Neuron (in vitro differentiated cells): ENCODE data around the gene TOMT.
"Not testable (repeated sequence)": the region's sequence is repeated elsewhere in the genome, so short reads cannot be mapped to it uniquely, and the experiment has no call there.

Experiments
- H2AFZ ChIP-seq: one replicate; pipeline ENCODE4 v1.6.1; 2013; ENCODE audit warnings: low read depth, mild to moderate bottlenecking, inconsistent platforms, low read length, moderate library complexity
- H3K27me3 ChIP-seq: one replicate; pipeline ENCODE4 v1.6.1; 2013; ENCODE audit warnings: low read length; ENCODE audit not compliant: insufficient read depth
- H3K36me3 ChIP-seq: one replicate; pipeline ENCODE4 v1.6.1; 2013; ENCODE audit warnings: low read length; ENCODE audit not compliant: insufficient read depth
- H3K4me1 ChIP-seq: one replicate; pipeline ENCODE4 v1.6.1; 2013; ENCODE audit warnings: low read length; ENCODE audit not compliant: insufficient read depth
- H3K4me3 ChIP-seq: 2 replicates; pipeline ENCODE4 v1.5.1; 2013; ENCODE audit warnings: mild to moderate bottlenecking, low read length, moderate library complexity
- H3K9me3 ChIP-seq: one replicate; pipeline ENCODE4 v1.6.1; 2013; ENCODE audit warnings: low read length

The TOMT gene

DNA sequence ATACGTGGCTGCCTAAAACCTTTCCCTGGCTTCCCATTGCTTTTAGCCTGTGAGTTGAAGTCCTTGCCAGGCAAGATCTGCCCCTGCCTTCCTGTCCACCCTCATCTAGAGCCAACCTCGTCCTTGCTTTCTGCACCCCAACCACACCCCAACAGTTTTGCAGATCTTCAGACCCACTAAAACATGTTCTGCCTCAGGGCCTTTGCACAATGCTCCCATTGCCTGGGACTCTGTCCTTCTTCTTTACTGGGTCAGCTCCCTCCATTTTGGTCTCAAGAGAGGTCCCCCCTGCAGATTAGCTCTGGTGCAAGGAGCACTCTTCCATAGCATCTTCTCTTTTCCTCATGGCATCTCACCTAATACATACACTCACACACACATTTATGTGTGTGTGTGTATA is 15.2 kb downstream of the TOMT start:
- H3K36me3 ChIP-seq, result no peaks in the 10 kb centered on the region
- H3K4me3 ChIP-seq, result no peak overlapping the region
- H3K27me3 ChIP-seq, result peaks cover 5% of the 10 kb centered on the region
- peaks cover 5% of the 10 kb centered on the region for H3K4me1 ChIP-seq
- H3K9me3 ChIP-seq, result no peaks in the 10 kb centered on the region
- no peak overlapping the region for H2AFZ ChIP-seq

DNA sequence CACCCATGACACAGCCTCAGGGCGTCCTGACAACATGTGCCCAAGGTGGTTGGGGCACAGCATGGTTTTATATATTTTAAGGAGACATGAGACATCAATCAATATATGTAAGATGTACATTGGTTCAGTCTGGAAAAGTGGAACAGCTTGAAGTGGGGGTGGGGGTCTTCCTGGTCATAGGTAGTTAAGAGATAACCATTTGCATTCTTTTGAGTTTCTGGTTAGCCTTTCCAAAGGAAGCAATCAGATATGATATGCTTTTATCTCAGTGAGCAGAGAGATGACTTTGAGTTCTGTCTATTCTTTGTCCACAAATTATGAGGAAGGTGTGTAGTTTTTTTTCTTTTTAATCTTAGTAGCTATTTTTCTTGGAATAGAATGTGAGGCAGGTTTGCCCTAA is 16.9 kb downstream of the TOMT start:
- Histone ChIP-seq H2AFZ (no peak overlapping the region), H3K9me3 (no peaks in the 10 kb centered on the region), H3K27me3 (peaks cover 5% of the 10 kb centered on the region), H3K4me3 (no peak overlapping the region), H3K4me1 (peaks cover 5% of the 10 kb centered on the region), H3K36me3 (no peaks in the 10 kb centered on the region)

DNA sequence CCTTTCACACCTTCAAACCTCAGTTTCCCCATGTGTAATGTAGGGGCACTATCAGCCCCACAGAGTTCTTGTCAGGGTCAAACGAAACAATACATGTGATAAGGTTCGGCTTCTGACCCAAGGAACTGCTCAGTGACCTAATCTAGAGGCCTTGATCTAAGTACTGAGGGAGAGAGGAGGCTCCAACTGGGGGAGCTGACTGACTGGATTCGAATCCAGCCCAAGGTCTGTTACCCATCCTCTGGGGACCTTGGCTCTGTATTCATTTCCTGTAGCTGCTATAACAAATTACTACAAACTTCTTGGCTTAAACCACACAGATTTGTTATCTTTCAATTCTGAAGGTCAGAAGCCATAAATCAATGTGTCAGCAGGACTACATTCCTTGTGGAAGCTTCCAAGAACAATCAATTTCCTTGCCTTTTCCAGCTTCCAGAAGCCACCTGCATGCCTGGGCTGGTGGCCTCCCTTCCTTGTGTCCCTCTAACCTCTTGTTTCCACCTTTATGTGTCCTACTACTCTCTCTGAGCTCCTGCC is 17.5 kb downstream of the TOMT start:
- Histone ChIP-seq H3K9me3 (no peaks in the 10 kb centered on the region), H3K4me3 (no peak overlapping the region), H3K36me3 (no peaks in the 10 kb centered on the region), H3K27me3 (peaks cover 5% of the 10 kb centered on the region), H3K4me1 (peaks cover 5% of the 10 kb centered on the region), H2AFZ (no peak overlapping the region)

DNA sequence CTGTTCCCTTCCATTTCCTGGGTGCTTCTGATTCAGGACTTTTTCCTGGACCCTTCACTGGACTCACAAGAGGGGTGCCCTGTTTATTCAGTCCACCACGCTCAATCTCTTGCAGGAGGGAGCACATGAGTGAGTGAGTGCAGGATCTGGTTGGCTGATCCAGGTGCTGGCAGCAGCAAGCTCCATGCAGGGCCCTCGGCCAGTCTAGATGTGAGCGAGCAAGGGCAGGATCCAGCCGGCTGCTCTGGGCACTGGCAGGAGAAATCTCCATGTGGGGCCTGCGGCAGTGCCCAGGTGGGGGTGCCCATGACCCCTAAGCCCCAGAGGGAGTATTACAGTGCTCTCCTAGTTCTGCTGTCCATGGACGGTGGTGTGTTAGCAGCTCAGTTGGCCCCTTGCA is 18.3 kb downstream of the TOMT start:
- no peak overlapping the region for H3K4me3 ChIP-seq
- peaks cover 3% of the 10 kb centered on the region for H3K9me3 ChIP-seq
- peaks cover 5% of the 10 kb centered on the region for H3K27me3 ChIP-seq
- no peak overlapping the region for H2AFZ ChIP-seq
- H3K36me3 ChIP-seq, result no peaks in the 10 kb centered on the region
- no peaks in the 10 kb centered on the region for H3K4me1 ChIP-seq

DNA sequence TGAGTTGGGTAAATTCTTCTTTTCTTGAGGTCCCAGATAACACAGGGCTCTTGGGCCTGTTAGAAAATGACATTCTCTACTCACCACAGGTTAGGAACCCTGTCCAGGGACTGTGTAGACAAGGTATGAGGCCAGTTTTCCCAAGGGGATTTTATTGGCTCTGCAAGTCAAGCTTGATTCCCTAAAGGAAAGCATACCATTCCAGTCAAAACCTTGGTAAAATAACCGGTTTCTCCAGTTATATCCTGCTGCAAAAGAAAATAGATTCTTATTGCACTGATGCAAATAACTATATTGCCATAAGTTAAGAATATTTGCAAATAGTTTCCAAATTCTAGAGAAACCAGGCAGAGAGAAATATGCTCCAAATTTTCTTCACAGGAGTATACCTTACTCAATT is 20.2 kb downstream of the TOMT start:
- Histone ChIP-seq H3K4me3 (no peak overlapping the region), H2AFZ (no peak overlapping the region), H3K27me3 (peaks cover 5% of the 10 kb centered on the region), H3K9me3 (peaks cover 3% of the 10 kb centered on the region), H3K36me3 (no peaks in the 10 kb centered on the region), H3K4me1 (no peaks in the 10 kb centered on the region)

DNA sequence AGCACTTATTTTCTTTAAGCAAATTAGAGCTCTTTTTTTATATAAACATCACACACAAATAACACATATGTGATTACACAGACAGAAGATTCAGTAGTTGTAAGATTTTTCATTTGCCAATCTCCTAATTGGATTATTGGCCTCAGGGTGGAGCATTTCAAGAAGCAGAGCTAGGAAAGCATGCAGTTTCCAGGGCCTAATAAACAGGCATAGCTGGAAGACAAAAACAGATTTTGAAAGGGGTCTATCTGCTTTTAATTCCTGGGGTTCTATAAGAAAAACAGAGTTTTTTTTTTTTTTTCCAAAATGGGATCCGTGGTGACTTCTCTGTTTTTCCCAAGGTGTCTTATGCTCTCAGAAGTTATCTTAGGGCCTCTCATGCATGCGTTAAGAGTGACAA is 22.2 kb downstream of the TOMT start:
- H3K36me3 ChIP-seq, result no peaks in the 10 kb centered on the region
- H3K9me3 ChIP-seq, result peaks cover 3% of the 10 kb centered on the region
- H3K4me3 ChIP-seq, result no peak overlapping the region
- H3K4me1 ChIP-seq, result no peaks in the 10 kb centered on the region
- H2AFZ ChIP-seq, result no peak overlapping the region
- peaks cover 5% of the 10 kb centered on the region for H3K27me3 ChIP-seq

DNA sequence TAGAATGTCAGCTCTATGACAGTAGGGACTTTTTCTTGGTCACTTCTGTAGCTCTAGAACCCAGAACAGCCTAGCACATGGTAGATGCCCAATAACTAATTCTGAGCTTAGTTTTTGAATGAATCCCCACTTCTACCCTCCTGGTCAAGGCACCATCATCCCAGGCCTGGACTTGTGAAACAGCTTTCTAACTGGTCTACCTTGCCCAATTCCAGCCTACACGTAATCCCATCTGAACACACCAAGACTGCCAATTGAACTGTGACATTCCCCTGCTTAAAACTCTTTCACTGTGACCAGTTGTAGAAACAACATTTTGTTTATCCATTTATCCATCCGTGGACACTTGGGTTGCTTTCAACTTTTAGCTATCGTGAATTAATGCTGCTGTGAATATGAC is 23.7 kb downstream of the TOMT start:
- no peak overlapping the region for H3K4me3 ChIP-seq
- no peaks in the 10 kb centered on the region for H3K36me3 ChIP-seq
- H3K27me3 ChIP-seq, result no peaks in the 10 kb centered on the region
- H2AFZ ChIP-seq, result no peak overlapping the region
- peaks cover 3% of the 10 kb centered on the region for H3K9me3 ChIP-seq
- H3K4me1 ChIP-seq, result no peaks in the 10 kb centered on the region

DNA sequence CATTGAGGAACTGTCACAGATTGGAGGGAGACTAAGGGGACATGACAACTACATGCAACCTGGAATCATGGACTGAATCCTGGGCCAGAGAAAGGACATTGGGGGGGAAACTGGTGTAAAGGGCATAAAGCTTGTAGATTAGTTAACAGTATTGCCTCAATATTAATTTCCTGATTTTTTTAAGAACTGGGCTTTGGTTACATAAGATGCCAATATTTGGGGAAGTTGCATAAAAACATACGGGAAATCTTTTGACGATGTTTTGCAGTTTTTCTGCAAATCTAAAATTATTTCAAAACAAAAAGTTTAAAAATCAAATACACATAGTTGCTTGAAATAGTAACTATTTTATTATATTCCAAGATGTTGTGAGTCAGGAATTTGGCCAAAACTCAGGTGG is 26.9 kb downstream of the TOMT start:
- Histone ChIP-seq H3K27me3 (no peaks in the 10 kb centered on the region), H3K9me3 (peaks cover 3% of the 10 kb centered on the region), H2AFZ (no peak overlapping the region)

DNA sequence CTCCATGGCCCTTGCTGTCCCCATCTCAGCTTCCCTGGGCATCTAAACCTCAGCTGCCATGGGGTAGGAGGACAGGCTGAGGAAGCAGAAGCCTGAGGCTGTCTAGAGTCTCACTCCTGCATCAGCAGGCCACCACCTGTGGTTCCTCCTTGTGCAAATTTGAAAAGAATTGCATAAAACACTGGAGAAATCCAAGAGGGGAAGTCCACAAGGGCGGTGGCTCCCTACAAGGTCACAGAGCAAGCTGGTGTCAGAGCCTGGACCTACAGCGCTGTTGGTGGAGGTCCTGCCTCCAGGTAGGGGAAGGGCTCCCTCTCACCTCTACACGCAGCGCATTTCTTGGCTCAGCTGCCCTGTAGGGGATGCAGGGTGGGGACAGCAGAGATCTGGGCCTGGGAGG is 29.7 kb downstream of the TOMT start, which contains the start of gene FOLR3:
TSS of gene FOLR3 (plus strand) at position 253 of the 400 bp plus-strand sequence. CDS start 228 bp downstream, outside the sequence.
- H3K4me1 ChIP-seq, H3K27me3 ChIP-seq, H3K4me3 ChIP-seq, H2AFZ ChIP-seq, H3K9me3 ChIP-seq, H3K36me3 ChIP-seq: not testable (repeated sequence)

More for the DNA sequence above, 26.9 kb downstream of the TOMT start:
- Histone ChIP-seq H3K36me3 (no peaks in the 10 kb centered on the region), H3K4me3 (no peak overlapping the region), H3K4me1 (no peaks in the 10 kb centered on the region)

DNA sequence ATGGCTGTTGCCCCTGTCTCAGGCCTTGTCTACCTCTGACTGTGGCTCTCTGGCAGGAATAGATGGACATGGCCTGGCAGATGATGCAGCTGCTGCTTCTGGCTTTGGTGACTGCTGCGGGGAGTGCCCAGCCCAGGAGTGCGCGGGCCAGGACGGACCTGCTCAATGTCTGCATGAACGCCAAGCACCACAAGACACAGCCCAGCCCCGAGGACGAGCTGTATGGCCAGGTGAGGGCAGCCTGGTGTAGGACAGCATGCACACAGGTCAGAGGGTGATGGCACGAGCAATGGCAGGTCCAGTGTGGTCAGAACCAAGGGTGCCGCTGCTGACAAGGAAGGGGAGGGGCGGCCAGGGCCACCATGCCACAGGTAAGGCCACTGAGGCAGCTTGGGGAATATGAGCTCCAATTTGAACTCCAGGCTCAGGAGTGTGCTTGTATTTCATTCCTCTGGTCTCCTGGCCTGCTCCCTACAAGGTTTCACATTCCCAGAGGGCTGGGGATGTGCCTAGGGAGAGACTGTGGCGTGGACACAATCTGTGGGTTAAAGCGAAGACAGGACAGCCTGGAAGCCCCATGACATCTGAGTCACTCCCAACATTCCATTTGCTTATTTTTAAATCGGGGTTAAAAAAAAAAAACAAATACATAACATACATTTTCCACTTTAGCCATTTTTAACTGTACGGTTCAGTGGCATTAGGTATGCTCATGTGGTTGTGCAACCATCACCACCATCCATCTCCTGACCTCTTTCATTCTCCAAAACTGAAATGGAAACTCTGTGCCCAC is 30.4 kb downstream of the TOMT start:
- H3K4me3 ChIP-seq, result no peak overlapping the region
- H3K4me1 ChIP-seq, result no peaks in the 10 kb centered on the region
- no peaks in the 10 kb centered on the region for H3K9me3 ChIP-seq
- no peaks in the 10 kb centered on the region for H3K27me3 ChIP-seq
- no peak overlapping the region for H2AFZ ChIP-seq
- no peaks in the 10 kb centered on the region for H3K36me3 ChIP-seq

DNA sequence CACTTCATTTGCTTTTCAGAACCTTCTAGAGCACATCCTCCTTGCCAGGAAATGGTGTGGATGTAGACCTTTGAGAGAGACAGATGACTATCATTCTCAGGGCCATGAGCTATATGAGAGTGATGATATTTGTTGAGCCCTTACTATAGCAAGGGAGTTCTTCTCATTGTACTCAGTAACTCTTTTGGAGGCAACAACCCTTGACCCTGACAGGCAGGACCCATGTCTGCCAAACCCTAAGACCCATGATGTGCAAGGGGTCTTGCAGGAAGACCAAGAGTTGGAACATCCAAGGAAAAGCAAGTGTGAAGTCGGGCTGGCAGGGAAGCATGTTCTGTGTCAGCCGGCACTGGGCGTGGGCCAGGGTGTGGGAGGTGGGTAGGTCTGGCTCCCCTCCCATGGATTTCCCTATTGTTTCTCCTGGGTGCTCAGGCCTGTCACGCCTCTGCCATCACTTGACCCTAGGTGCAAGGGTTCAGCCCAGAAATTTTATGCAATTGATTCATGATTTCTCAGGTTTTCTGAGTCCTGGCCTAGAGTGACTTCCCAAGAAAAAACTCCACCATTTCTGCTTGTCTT is 31.0 kb downstream of the TOMT start:
- Histone ChIP-seq H3K4me3 (no peak overlapping the region), H2AFZ (no peak overlapping the region)

DNA sequence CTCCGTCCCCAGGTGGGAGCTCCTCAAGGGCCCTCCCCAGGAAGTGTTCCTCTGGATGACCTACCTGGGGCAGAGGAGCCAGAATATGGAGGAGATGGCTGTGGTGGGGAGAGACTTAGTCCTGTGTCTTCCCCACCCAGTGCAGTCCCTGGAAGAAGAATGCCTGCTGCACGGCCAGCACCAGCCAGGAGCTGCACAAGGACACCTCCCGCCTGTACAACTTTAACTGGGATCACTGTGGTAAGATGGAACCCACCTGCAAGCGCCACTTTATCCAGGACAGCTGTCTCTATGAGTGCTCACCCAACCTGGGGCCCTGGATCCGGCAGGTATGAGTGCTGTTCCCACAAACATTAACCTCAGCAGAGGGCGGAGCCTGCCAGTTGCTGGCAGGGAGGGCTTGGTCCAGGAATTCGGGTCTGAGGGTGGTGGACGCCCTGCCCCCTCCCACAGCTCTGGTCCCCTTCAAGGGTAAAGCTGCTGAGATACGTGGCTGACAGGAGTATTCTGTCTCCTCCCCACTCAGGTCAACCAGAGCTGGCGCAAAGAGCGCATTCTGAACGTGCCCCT is 33.2 kb downstream of the TOMT start:
- Histone ChIP-seq H3K36me3 (no peaks in the 10 kb centered on the region), H3K9me3 (no peaks in the 10 kb centered on the region), H2AFZ (no peak overlapping the region), H3K4me3 (no peak overlapping the region), H3K4me1 (no peaks in the 10 kb centered on the region), H3K27me3 (no peaks in the 10 kb centered on the region)

More for the DNA sequence above, 31.0 kb downstream of the TOMT start:
- Histone ChIP-seq H3K27me3 (no peaks in the 10 kb centered on the region), H3K36me3 (no peaks in the 10 kb centered on the region), H3K9me3 (no peaks in the 10 kb centered on the region), H3K4me1 (no peaks in the 10 kb centered on the region)

DNA sequence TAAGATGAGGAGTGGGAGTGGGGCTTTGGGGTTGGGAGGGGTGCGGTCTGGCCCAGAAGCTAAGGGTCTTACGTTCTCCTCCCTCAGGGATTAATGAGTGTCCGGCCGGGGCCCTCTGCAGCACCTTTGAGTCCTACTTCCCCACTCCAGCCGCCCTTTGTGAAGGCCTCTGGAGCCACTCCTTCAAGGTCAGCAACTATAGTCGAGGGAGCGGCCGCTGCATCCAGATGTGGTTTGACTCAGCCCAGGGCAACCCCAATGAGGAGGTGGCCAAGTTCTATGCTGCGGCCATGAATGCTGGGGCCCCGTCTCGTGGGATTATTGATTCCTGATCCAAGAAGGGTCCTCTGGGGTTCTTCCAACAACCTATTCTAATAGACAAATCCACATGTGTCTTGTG is 33.8 kb downstream of the TOMT start:
- Histone ChIP-seq H3K27me3 (no peaks in the 10 kb centered on the region), H3K4me1 (no peaks in the 10 kb centered on the region), H3K4me3 (no peak overlapping the region), H3K36me3 (no peaks in the 10 kb centered on the region), H2AFZ (no peak overlapping the region), H3K9me3 (no peaks in the 10 kb centered on the region)
